HEK293 (cell line): ENCODE results near the gene ZSCAN18.

Experiments used
- CTCF ChIA-PET: fragments of 350-600 bp; formaldehyde crosslinking; extraction: SDS; loops from one replicate; lab custom pipeline; 2021; ENCODE audit warnings: antibody characterized with exemption; lab: Yijun Ruan, JAX
- POLR2A ChIA-PET: fragments of 300-600 bp; formaldehyde crosslinking; extraction: SDS; loops from one replicate; lab custom pipeline; 2020; ENCODE audit warnings: antibody characterized with exemption, inconsistent platforms; lab: Yijun Ruan, JAX
- H3K27ac ChIP-seq: fragments of 200-500 bp; sonication (Bioruptor generic); 2 replicates; pipeline ENCODE4 v1.5.1; 2014; ENCODE audit warnings: low read depth, low read length, control low read depth, inconsistent platforms; ENCODE audit errors: extremely low read depth
- H3K36me3 ChIP-seq, 2 experiments: fragments of 200-500 bp in 1 of 2; sonication (Bioruptor generic) in 1 of 2; 1 replicate in 1 of 2; 2 replicates in 1 of 2; pipeline ENCODE4 v1.5.1; 2014 to 2017; ENCODE audit warnings: inconsistent platforms in 2 of 2, low read length in 2 of 2; ENCODE audit not compliant: control insufficient read depth in 2 of 2, insufficient read depth in 1 of 2
- H3K4me1 ChIP-seq: fragments of 200-500 bp; sonication (Bioruptor generic); 2 replicates; pipeline ENCODE4 v1.5.1; 2014; ENCODE audit warnings: mild to moderate bottlenecking, low read length, inconsistent platforms; ENCODE audit not compliant: control insufficient read depth, insufficient read depth
- H3K4me3 ChIP-seq: 2 replicates; pipeline ENCODE4 v1.5.1; 2011; ENCODE audit warnings: low read depth, mild to moderate bottlenecking, control low read depth, low read length, moderate library complexity
- H3K9me3 ChIP-seq: fragments of 200-500 bp; sonication (Bioruptor generic); 2 replicates; pipeline ENCODE4 v1.5.1; 2014; ENCODE audit warnings: low read depth, low read length, inconsistent platforms; ENCODE audit not compliant: control insufficient read depth, insufficient read depth
- OVOL3 ChIP-seq: fragments of 450-650 bp; formaldehyde crosslinking; IDR thresholded peaks from 2 replicates; pipeline ENCODE4 v1.5.1; 2016; ENCODE audit warnings: missing biosample characterization, missing genetic modification characterization
- ZNF133 ChIP-seq: fragments of 450-650 bp; formaldehyde crosslinking; IDR thresholded peaks from 2 replicates; pipeline ENCODE4 v1.5.1; 2016; ENCODE audit warnings: missing biosample characterization, missing genetic modification characterization
- ZNF155 ChIP-seq: fragments of 450-650 bp; formaldehyde crosslinking; IDR thresholded peaks from 2 replicates; pipeline ENCODE4 v1.5.1; 2016; ENCODE audit warnings: missing biosample characterization, missing genetic modification characterization
- ZNF19 ChIP-seq: fragments of 450-650 bp; formaldehyde crosslinking; IDR thresholded peaks from 2 replicates; pipeline ENCODE4; 2016; ENCODE audit warnings: missing biosample characterization, missing genetic modification characterization, low read depth
- ZNF23 ChIP-seq: fragments of 450-650 bp; formaldehyde crosslinking; IDR thresholded peaks from 2 replicates; pipeline ENCODE4 v1.5.1; 2016; ENCODE audit warnings: missing biosample characterization, missing genetic modification characterization, borderline replicate concordance
- ZNF266 ChIP-seq: fragments of 450-650 bp; formaldehyde crosslinking; IDR thresholded peaks from 2 replicates; pipeline ENCODE4 v1.5.1; 2016; ENCODE audit warnings: missing biosample characterization, missing genetic modification characterization, low read depth
- ZNF473 ChIP-seq: fragments of 450-650 bp; formaldehyde crosslinking; IDR thresholded peaks from 2 replicates; pipeline ENCODE4 v1.5.1; 2017; ENCODE audit warnings: missing biosample characterization, missing genetic modification characterization
- ZNF558 ChIP-seq: fragments of 450-650 bp; formaldehyde crosslinking; IDR thresholded peaks from 2 replicates; pipeline ENCODE4 v1.5.1; 2016; ENCODE audit warnings: missing biosample characterization, missing genetic modification characterization
- ZNF623 ChIP-seq: fragments of 450-650 bp; formaldehyde crosslinking; IDR thresholded peaks from 2 replicates; pipeline ENCODE4 v1.5.1; 2016; ENCODE audit warnings: missing biosample characterization, missing genetic modification characterization
- ZSCAN30 ChIP-seq: fragments of 450-650 bp; IDR thresholded peaks from 2 replicates; pipeline ENCODE4 v1.5.1; 2018; ENCODE audit warnings: missing biosample characterization, mild to moderate bottlenecking, missing genetic modification characterization, moderate library complexity
- TF ChIP-seq, protein P1 (sequence below): fragments of 450-650 bp; formaldehyde crosslinking; IDR thresholded peaks from 2 replicates; pipeline ENCODE4 v1.5.1; 2016; ENCODE audit warnings: missing biosample characterization, missing genetic modification characterization, borderline replicate concordance
- TF ChIP-seq, protein P2 (sequence below): sonication (generic); formaldehyde crosslinking; IDR thresholded peaks from 2 replicates; pipeline ENCODE4 v1.8.1; 2022; ENCODE audit warnings: mild to moderate bottlenecking, moderate library complexity, missing genetic modification reagents
- TF ChIP-seq, protein P3 (sequence below): fragments of 450-650 bp; formaldehyde crosslinking; optimal IDR thresholded peaks from 2 replicates; pipeline ENCODE3; 2016; ENCODE audit warnings: missing biosample characterization, mild to moderate bottlenecking, missing genetic modification characterization
- TF ChIP-seq, protein P4 (sequence below): fragments of 450-650 bp; formaldehyde crosslinking; conservative IDR thresholded peaks from 2 replicates; pipeline ENCODE4 v1.5.1; 2016; ENCODE audit warnings: low read depth, missing biosample characterization, missing genetic modification characterization
- TF ChIP-seq, protein P5 (sequence below): IDR thresholded peaks from 2 replicates; pipeline ENCODE4 v1.6.1; 2011; ENCODE audit warnings: mild to moderate bottlenecking, low read depth, low read length, borderline replicate concordance

The ZSCAN18 gene

GRCh38 chr19:58089846-58090245 lies 8.2 kb downstream of the ZSCAN18 start:
- CTCF ChIA-PET, result no interaction called here
- no peaks in the 10 kb centered on the region; the same call in 1 of the 2 replicates for H3K9me3 ChIP-seq
- TF ChIP-seq ZNF155, result no peak
- TF ChIP-seq, protein P1, sequence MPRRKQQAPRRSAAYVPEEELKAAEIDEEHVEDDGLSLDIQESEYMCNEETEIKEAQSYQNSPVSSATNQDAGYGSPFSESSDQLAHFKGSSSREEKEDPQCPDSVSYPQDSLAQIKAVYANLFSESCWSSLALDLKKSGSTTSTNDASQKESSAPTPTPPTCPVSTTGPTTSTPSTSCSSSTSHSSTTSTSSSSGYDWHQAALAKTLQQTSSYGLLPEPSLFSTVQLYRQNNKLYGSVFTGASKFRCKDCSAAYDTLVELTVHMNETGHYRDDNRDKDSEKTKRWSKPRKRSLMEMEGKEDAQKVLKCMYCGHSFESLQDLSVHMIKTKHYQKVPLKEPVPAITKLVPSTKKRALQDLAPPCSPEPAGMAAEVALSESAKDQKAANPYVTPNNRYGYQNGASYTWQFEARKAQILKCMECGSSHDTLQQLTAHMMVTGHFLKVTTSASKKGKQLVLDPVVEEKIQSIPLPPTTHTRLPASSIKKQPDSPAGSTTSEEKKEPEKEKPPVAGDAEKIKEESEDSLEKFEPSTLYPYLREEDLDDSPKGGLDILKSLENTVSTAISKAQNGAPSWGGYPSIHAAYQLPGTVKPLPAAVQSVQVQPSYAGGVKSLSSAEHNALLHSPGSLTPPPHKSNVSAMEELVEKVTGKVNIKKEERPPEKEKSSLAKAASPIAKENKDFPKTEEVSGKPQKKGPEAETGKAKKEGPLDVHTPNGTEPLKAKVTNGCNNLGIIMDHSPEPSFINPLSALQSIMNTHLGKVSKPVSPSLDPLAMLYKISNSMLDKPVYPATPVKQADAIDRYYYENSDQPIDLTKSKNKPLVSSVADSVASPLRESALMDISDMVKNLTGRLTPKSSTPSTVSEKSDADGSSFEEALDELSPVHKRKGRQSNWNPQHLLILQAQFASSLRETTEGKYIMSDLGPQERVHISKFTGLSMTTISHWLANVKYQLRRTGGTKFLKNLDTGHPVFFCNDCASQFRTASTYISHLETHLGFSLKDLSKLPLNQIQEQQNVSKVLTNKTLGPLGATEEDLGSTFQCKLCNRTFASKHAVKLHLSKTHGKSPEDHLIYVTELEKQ (tag by site-specific recombination), result no peak
- TF ChIP-seq, protein P2, sequence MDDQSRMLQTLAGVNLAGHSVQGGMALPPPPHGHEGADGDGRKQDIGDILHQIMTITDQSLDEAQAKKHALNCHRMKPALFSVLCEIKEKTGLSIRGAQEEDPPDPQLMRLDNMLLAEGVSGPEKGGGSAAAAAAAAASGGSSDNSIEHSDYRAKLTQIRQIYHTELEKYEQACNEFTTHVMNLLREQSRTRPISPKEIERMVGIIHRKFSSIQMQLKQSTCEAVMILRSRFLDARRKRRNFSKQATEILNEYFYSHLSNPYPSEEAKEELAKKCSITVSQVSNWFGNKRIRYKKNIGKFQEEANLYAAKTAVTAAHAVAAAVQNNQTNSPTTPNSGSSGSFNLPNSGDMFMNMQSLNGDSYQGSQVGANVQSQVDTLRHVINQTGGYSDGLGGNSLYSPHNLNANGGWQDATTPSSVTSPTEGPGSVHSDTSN (CRISPR knock-in tag), result no peak
- TF ChIP-seq, protein P3, sequence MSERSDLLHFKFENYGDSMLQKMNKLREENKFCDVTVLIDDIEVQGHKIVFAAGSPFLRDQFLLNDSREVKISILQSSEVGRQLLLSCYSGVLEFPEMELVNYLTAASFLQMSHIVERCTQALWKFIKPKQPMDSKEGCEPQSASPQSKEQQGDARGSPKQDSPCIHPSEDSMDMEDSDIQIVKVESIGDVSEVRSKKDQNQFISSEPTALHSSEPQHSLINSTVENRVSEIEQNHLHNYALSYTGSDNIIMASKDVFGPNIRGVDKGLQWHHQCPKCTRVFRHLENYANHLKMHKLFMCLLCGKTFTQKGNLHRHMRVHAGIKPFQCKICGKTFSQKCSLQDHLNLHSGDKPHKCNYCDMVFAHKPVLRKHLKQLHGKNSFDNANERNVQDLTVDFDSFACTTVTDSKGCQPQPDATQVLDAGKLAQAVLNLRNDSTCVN (tag by site-specific recombination), result no peak
- TF ChIP-seq ZNF133 (tag by site-specific recombination), result no peak
- no peak for TF ChIP-seq ZNF19 (tag by site-specific recombination)
- TF ChIP-seq, protein P4, sequence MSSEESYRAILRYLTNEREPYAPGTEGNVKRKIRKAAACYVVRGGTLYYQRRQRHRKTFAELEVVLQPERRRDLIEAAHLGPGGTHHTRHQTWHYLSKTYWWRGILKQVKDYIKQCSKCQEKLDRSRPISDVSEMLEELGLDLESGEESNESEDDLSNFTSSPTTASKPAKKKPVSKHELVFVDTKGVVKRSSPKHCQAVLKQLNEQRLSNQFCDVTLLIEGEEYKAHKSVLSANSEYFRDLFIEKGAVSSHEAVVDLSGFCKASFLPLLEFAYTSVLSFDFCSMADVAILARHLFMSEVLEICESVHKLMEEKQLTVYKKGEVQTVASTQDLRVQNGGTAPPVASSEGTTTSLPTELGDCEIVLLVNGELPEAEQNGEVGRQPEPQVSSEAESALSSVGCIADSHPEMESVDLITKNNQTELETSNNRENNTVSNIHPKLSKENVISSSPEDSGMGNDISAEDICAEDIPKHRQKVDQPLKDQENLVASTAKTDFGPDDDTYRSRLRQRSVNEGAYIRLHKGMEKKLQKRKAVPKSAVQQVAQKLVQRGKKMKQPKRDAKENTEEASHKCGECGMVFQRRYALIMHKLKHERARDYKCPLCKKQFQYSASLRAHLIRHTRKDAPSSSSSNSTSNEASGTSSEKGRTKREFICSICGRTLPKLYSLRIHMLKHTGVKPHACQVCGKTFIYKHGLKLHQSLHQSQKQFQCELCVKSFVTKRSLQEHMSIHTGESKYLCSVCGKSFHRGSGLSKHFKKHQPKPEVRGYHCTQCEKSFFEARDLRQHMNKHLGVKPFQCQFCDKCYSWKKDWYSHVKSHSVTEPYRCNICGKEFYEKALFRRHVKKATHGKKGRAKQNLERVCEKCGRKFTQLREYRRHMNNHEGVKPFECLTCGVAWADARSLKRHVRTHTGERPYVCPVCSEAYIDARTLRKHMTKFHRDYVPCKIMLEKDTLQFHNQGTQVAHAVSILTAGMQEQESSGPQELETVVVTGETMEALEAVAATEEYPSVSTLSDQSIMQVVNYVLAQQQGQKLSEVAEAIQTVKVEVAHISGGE, result no peak
- TF ChIP-seq, protein P5, sequence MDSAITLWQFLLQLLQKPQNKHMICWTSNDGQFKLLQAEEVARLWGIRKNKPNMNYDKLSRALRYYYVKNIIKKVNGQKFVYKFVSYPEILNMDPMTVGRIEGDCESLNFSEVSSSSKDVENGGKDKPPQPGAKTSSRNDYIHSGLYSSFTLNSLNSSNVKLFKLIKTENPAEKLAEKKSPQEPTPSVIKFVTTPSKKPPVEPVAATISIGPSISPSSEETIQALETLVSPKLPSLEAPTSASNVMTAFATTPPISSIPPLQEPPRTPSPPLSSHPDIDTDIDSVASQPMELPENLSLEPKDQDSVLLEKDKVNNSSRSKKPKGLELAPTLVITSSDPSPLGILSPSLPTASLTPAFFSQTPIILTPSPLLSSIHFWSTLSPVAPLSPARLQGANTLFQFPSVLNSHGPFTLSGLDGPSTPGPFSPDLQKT, result no peak
- TF ChIP-seq, all 188 proteins: peak for 0
- H3K4me1 ChIP-seq, result no peaks in the 10 kb centered on the region
- H3K27ac ChIP-seq, result no peak overlapping the region
- POLR2A ChIA-PET, result interaction anchor here (0.6 to 0.9 kb wide), 3 partner anchors 16 to 413 kb away, joined by 3 to 5 read pairs (median 4); partner anchors contain the start of gene ZNF544
- no peak overlapping the region for H3K4me3 ChIP-seq
- peaks cover 4 to 53% of the 10 kb centered on the region in 2 experiments; a peak in 2 of 3 replicates for H3K36me3 ChIP-seq

GRCh38 chr19:58088521-58089052 lies 9.4 kb downstream of the ZSCAN18 start:
- Histone ChIP-seq H3K36me3 (peaks cover 4 to 55% of the 10 kb centered on the region in 2 experiments; a peak in 2 of 3 replicates), H3K9me3 (no peaks in the 10 kb centered on the region; the same call in 1 of the 2 replicates), H3K27ac (no peak overlapping the region), H3K4me1 (no peaks in the 10 kb centered on the region)
- CTCF ChIA-PET, result no interaction called here
- TF ChIP-seq ZNF23, result no peak
- TF ChIP-seq ZNF473, result no peak
- no peak for TF ChIP-seq ZNF266 (tag by site-specific recombination)
- no peak for TF ChIP-seq ZSCAN30 (tag by site-specific recombination)
- no peak for TF ChIP-seq ZNF558 (tag by site-specific recombination)
- no peak for TF ChIP-seq OVOL3 (tag by site-specific recombination)
- no peak for TF ChIP-seq ZNF623 (tag by site-specific recombination)
- TF ChIP-seq, all 188 proteins: peak for 0
- no peak overlapping the region for H3K4me3 ChIP-seq
- POLR2A ChIA-PET, result no interaction called here
